DLD1 (cell line): ENCODE measurements around the gene DHODH.
"Not testable (repeated sequence)": the region's sequence is repeated elsewhere in the genome, so short reads cannot be mapped to it uniquely, and the experiment has no call there.

Source experiments
- in situ Hi-C: cut with HindIII; loops from 2 replicates; pipeline ENCODE4 v1.10.0; 2017; ENCODE audit warnings: low sequenced_read_pairs

Gene DHODH

DNA sequence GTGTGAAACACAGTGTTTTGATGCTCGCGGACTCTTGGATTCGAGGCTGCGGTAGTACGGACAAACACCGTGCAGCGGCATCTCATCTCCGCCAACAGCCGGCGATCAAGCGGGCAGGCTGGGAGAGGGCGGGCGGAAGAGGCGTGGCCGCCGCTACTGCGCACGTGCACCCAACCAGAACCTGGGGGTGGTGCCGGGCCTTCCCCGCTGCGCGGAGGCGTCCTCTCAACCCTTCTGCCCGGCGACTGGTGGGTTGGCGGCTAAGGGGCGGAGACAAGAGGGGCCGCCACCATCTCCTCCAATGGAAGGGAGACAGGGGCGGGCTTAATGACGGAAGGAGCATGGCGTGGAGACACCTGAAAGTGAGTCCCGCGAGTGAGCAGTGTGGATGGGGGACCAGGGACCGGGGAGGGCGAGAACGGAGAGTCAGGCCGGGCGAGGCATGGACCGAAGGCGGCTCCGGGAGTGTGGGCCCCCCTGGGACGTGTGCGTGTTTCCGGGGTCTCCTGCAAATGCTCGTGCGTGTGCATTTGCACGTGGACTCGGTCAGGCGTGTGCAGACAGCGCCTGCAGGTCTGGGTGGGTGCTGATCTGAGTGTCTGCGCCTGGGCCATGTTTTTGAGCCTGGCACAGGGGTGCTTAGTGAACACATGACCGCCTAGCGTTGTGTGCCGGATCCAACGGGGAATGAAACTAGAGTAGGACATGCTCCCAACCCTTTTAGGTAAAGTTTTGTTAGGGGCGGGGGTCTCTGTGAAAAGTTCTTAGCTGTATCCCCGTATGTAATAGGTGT, at the start of gene DHODH:
DHODH (plus strand) TSS at position 321 of the 793 bp plus-strand sequence; CDS start at position 342, 21 bp downstream.
- in situ Hi-C loops, result no loop called here

DNA sequence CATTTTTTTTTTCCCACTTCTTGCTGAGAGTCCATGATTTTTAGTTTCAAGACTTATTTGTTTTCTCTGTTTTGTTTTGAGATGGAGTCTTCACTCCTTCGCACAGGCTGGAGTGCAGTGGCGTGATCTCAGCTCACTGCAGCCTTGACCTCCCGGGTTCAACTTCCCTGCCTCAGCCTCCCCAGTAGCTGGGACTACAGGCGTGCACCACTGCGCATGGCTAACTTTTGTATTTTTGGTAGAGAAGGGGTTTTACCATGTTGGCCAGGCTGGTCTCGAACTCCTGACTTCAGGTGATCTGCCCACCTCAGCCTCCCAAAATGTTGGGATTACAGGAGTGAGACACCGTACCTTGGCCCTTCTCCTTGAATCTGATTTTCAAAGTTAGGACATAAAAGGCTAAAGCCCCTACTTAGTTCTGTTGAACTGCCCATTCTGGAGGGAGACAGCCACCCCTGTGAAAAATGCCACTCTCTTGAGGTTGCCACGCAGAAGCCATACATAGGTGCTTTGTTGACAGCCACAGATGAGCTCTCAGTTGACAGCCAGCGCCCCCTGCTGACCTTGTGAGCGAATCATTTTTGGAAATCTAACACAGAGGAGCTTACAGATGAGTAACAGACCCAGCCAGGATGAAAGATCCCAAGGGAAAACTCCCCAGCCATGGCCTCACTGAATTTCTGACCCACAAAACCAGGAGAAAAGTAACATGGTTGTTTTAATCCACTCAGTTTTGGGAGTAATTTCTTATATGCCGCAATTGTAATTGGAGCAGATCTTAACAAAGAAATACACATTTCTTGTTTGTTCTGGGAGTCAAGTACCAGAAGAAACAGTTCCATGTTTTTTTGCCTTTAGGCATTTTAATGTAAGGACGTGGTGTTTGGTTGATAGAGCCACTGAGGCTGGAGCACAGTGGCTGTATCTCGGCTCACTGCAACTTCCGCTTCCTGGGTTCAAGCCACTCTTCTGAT, 47.2 kb upstream of the DHODH start:
- in situ Hi-C loops, result no loop called here

DNA sequence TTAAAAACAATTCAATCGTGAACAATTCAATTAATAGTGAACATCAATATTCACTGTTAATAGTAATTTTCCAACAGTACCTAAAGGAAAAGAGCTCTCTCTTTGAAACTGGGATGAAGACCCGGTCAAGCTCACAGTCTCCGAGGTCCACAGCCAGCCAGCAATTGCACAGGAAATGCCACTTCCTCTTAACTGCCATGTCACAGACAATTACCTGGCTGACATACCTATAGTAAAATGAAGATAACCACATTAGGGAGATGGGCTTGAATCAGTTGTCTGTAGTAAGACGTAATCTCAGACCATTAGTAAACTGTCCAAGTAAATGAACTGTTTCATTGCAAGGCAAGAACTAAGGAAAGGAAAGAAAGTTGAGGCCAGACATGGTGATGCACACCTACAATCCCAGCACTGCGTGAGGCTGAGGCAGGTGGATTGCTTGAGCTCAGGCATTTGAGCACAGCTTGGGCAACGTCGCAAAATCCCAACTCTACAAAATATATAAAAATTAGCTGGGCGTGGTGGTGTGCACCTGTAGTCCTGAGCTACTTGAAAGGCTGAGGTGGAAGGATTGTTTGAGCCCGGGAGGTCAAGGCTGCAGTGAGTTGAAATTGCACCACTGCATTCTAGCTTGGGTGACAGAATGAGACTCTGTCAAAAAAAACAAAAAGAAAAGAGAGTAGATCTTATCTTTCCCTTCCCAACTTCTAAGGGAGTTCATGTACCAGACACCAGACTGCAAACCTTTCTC, 45.2 kb upstream of the DHODH start:
- in situ Hi-C loops, result no loop called here

DNA sequence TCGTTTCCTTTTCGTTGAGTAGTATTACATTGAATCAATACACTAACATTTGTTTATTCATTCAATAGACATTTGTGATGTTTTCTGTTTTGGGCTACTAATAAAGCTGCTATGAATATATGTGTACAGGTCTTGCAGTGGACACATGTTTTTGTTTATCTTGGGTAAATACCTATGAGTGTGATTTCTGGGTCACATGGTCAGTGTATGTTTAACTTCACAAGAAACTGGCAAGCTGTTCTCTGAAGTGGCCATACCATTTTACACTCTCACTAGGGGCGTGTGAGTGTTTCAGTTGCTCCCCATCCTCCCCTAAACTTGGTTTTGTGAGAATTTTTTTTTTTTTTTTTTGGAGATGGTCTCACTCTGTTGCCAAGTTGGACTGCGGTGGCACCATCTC, 43.3 kb upstream of the DHODH start:
- in situ Hi-C loops, result no loop called here

DNA sequence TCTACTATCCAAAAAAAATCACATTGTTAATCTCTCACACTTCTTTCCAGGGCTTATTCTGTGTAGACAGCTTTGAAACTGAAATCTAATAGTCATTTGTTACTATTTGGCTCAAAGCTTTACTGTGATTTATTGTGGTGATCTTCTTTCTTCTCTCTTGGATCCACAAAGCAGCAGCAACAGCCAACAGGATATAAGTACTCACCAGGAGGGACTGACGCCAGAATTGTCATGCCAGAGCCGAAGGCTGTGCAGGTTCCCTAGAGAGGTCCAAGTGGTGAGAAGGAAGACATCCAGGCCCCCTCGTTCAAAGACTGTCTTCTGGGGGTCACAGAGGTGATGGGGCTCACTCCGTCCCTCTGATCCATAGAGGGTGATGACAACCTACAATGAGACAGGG, 41.6 kb upstream of the DHODH start:
- in situ Hi-C loops, result no loop called here

DNA sequence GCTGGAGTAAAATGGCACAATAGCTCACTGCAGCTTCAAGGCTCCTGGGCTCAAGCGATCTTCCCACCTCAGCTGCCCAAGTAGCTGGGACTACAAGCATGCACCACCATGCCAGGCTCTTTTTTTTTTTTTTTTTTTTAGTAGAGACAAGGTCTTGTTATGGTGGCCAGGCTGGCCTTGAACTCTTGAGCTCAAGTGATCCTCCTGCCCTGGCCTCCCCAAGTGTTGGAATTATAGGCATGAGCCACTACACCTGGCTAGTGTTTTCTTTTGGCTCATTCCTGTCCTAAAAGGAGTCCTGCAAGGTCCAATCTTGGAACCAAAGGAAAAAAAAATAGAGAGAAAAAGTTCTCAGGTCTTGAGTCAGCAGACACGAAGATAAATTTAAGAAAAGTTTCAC, 39.2 kb upstream of the DHODH start:
- in situ Hi-C loops, result no loop called here

DNA sequence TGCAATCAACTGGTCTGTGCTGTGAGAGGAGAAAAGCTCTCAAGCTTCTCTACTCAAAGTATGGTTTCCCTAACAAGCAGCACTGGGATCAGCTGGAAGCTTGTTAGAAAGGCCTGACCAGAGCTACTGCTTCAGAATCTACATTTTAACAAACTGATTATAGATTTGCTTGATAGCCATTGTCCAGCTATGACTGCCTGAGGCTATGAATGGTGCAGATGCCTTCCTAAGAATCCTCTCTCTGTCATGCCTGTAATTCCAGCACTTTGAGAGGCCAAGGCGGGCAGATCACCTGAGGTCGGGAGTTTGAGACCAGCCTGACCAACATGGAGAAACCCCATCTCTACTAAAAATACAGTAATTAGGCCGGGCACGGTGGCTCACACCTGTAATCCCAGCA, 37.0 kb upstream of the DHODH start:
- in situ Hi-C loops, result no loop called here

DNA sequence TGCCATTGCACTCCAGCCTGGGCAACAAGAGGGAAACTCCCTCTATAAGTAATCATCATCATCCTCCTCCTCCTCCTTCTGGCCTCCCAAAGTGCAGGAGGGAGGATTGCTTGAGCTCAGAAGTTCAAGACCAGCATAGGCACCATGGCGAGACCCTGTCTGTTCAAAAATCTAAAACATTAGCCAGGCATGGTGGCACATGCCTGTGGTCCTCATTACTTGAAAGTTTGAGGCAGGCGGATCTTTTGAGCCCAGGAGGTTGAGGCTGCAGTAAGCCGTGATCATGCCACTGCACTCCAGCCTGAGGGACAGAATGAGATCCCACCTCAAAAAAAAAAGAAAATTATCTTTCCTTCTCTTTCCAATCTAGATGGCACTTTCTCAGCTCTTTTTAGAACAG, 36.2 kb upstream of the DHODH start:
- in situ Hi-C loops, result no loop called here

DNA sequence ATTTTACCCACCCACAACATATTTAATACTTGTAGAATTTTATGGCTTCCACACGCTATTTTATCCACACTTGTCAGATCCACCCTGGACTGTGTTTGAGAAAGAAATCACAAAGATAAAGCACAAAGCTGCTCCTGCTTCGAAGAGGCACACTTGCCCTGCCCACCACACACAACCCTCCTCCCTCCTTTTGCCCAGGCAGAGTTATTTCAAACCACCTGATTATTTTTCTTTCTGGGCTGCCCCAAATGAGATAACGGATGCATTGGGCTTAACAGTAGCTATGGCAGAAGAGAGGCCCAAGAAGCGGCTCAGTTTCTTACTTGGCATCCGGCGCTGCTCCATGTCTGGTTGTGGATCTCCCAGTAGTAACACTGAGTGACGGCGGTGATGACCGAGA, 35.5 kb upstream of the DHODH start:
- in situ Hi-C loops, result no loop called here

DNA sequence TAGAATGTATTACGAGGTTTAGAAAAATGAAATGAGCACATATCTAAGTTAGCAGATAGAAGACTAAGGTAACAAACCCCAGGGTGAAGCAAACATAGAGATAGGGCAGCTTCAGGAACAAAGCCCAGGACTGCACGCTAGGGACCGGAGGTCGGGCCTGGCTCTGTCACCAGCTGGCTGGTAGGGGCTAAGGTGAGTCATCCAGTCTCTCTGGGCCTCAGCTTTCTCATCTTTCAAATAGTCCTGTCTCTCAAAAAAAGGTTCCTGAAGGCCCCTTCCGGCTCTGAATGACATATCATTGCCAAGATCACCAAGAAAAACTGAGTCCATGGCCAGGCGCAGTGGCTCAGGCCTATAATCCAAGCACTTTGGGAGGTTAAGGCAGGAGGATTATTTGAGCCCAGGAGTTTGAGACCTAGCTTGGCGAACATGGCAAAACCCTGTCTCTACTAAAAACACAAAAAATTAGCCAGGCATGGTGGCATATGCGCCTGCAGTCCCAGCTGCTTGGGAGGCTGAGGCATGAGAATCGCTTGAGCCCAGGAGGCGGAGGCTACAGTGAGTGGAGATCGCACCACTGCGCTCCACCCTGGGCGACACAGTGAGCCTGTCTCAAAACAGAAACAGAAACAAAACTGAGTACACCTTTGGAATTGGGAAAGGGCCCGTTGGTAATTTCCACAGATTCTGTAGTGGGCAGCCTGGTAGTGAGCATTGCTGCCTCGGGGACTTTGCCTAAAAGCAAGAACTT, 34.3 kb upstream of the DHODH start:
- in situ Hi-C loops, result no loop called here

DNA sequence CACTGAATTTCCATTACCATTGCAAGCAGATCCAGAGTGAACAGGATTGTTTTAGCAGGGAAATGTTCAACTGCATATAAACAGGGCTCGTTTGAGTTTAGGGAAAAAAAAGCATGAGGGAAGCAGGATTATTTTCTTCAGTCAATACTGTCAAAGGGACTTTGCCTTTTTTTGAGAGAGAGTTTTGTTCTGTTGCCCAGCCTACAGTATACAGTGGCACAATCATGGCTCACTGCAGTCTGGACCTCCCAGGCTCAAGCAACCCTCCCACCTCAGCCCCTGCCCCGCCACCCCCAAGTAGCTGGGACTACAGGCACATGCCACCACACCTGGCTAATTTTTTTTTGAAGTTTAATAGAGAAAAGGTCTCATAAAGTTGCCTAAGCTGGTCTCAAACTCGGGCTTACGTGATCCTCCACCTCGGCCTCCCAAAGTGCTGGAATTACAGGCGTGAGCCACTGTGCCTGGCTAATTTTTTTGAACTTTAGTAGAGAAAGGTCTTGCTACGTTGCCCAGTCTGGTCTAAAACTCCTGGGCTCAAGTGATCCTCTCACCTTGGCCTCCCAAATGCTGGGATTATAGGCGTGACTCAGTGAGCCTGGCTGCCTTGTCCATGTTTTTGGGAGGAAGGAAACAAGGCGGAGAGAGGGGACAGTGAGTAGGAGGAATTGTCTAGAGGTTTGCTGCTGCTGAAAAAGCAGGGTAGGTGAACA, 23.1 kb upstream of the DHODH start:
- in situ Hi-C loops, result no loop called here

DNA sequence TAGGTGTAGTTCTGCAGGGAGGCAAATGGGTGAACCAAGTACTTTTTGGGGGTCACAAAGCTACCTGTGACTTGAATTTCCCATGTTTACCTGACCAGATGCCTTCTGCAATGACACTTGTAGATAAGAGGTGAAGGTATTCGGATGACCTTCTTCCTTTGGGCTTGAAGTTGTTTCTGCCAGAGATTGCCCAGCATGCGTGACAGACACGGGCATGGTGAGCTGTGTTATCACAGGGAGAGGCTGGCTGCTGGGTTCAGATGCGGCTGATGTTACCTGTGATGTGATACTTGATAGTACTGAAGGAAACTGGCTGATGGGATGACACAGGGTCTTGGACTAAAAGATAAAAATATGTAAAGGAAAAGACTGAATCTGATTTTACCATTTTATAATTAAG, 22.4 kb upstream of the DHODH start:
- in situ Hi-C loops, result no loop called here

DNA sequence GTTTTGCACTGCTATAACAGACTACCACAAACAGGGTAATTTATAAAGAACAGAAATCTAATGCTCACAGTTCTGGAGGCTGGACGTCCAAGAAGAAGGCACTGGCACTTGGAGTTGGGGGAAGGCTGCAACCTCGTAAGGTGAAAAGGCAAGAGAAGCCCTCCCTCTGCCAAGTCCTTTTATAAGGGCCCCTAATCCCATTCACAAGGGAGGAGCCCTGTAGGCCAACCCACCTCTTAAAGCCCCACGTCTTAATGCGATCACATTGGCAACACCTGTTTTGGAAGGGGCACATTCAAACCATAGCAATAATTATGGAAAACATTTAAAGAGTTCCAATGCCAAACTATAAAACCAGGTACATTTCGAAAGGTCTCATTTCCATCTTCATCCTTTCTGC, 13.5 kb upstream of the DHODH start:
- in situ Hi-C loops, result no loop called here

DNA sequence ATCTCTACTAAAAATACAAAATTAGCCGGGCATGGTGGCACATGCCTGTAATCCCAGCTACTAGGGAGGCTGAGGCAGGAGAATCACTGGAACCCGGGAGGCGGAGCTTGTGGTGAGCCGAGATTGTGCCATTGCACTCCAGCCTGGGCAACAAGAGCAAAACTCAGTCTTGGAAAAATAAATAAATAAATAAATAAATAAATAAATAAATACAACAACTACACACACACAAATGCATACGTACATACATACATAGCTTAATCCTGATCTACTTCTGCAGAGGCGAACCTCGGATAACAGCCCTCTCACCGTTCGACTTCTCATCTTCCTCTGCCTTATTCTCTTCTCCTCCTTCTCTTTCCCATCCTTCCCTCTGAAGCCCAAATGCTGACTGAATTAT, 11.0 kb upstream of the DHODH start:
- in situ Hi-C loops, result not testable (repeated sequence)

DNA sequence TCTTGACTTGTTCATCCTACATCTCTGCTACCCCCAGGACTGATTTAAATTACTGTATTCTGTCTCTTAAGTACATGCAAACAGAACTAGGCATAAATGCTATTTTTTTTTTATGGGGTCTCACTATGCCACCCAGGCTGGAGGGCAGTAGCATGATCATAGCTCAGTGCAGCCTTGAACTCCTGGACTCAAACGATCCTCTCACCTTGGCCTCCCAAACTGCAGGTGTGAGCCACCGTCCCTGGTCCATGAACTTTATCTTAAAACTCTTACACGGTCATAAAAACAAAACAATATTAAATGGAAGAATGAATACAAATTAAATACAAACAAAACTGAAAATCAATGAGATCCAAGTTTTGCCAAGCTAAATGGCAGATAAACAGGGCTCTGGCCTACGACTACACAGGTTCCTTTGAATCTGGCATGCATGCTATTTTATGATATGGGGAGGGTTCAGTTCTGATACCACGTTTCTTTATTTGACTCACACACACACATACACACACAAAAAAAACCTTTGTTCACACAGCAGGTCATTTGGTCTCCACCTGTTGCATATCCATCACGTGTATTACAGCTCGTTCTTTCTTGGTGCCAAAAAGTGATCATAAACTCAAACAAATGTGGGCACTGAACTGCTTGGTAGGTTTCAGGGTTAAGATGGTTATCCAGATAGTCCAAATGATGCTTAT, 7.2 kb upstream of the DHODH start:
- in situ Hi-C loops, result no loop called here

DNA sequence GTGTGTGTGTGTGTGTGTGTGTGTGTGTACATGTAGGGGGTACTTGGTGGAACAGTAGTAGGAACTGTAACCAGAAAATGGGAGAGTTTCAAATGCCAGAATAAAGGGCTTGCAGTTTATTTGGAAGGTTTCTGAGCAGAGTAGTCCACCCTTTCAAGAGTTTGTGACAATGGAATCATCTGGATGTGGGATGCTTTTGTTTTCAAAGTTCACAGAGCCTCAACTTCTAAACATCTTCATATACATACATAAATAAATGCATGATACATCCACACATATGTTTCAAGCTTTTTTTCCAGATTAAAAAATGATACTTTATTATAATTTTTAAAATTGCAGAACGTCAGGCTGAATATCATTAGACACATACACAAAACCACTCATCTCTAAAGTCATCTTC, 5.9 kb upstream of the DHODH start:
- in situ Hi-C loops, result no loop called here

DNA sequence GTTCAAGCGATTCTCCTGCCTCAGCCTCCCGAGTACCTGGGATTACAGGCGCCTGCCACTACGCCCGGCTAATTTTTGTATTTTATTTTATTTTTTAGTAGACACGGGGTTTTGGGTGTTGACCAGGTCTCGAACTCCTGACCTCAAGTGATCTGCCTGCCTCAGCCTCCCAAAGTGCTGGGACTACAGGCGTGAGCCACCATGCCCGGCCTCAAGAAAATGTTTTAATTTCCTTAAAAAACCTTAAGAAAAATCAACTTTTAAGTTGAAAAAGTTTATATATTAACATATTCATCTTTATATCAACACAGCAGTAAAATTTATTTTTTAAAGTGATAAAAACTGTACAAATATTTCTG, 500 bp upstream of the DHODH start:
- in situ Hi-C loops, result not testable (repeated sequence)

DNA sequence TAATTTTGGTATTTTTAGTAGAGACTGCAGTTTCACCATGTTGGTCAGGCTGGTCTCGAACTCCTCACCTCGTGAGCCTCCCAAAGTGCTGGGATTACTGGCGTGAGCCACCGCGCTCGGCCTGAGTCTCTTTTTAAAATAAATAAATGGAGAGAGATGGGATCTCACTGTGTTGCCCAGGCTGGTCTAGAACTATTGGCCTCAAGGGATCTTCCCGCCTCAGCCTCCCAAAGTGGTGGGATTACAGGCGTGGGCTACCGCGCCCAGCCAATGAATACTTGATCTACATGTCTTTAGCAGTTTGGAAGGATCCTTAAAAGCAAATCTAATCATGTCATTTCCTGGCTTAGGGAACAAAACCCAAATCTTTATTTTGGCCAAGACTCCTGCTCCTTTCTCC, 1.2 kb downstream of the DHODH start:
- in situ Hi-C loops, result no loop called here

DNA sequence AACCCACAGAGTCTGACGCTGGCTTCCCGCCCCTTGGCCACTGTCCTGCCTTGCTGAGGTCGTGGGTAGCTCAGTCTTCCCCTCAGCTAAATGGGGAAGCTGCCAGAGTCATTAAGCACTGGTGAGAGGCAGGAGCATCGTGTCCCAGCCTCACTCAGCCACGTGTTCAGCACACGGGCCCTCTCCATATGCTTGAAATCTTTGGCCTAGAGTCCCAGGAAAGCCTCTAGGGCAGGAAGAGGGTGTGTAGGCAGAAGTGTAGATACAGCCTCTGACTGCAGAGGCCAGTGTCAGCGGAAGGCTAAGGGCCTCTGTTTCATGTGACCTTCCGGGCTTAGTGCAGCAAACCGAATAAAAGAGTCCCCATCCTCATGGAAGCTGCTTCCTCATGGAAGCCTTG, 4.1 kb downstream of the DHODH start:
- in situ Hi-C loops, result no loop called here
